Upper lobe of left lung (tissue), 4 donors: Measurements from ENCODE around the gene KCTD11.

Experiments used
- CTCF ChIP-seq, 6 experiments: fragments of 450-650 bp in 4 of 6; fragments of 200-600 bp in 2 of 6; sonication (generic) in 2 of 6; IDR thresholded peaks; one replicate each; pipeline ENCODE4 v1.5.1; 2016 to 2019; ENCODE audit warnings: antibody characterized with exemption in 6 of 6
- POLR2A ChIP-seq, 4 donors: fragments of 450-650 bp; IDR thresholded peaks; one replicate each; pipeline ENCODE4 v1.5.1; 2016 to 2017; ENCODE audit warnings: antibody characterized with exemption in 4 of 4, mild to moderate bottlenecking in 2 of 4

- TF ChIP-seq CTCF (IDR thresholded peaks at IDR 0.05) (no peak), POLR2A (IDR thresholded peaks at IDR 0.05) (no peak)
Observed at GRCh38 chr17:7312432-7313087, 39.4 kb upstream of the KCTD11 start.
